ENCODE data around the gene FAM120A.

The FAM120A gene

GRCh38 chr9:93560991-93561390 is 109.5 kb downstream of the FAM120A start:
- Histone ChIP-seq H3K4me1 (ENCODE audit: insufficient read depth, low read length) (peaks cover 1% of the 10 kb centered on the region), H3K9ac (ENCODE audit: low read depth, low read length) (no peak overlapping the region), H3K36me3 (ENCODE audit: insufficient read depth, low read length) (peaks cover 91% of the 10 kb centered on the region), H3K9me3 (ENCODE audit: insufficient read depth, low read depth, low read length) (no peaks in the 10 kb centered on the region), H3K27me3 (ENCODE audit: insufficient read depth, low read length) (no peaks in the 10 kb centered on the region), H3K4me3 (ENCODE audit: low read length) (no peak overlapping the region), H3K27ac (ENCODE audit: low read depth, low read length) (no peak overlapping the region)
- 97% methylated on average over 5 of the region's 5 CpGs for WGBS

GRCh38 chr9:93562157-93562556 is 110.7 kb downstream of the FAM120A start:
- no peaks in the 10 kb centered on the region for H3K9me3 ChIP-seq (ENCODE audit: insufficient read depth, low read depth, low read length)
- no peak overlapping the region for H3K9ac ChIP-seq (ENCODE audit: low read depth, low read length)
- no peaks in the 10 kb centered on the region for H3K27me3 ChIP-seq (ENCODE audit: insufficient read depth, low read length)
- H3K4me3 ChIP-seq (ENCODE audit: low read length), result no peak overlapping the region
- no peak overlapping the region for H3K27ac ChIP-seq (ENCODE audit: low read depth, low read length)
- peaks cover 81% of the 10 kb centered on the region for H3K36me3 ChIP-seq (ENCODE audit: insufficient read depth, low read length)
- 95% methylated on average over 2 of the region's 2 CpGs for WGBS
- peaks cover 7% of the 10 kb centered on the region for H3K4me1 ChIP-seq (ENCODE audit: insufficient read depth, low read length)

- Histone ChIP-seq H3K27me3 (ENCODE audit: insufficient read depth, low read length) (no peaks in the 10 kb centered on the region), H3K9ac (ENCODE audit: low read depth, low read length) (no peak overlapping the region), H3K4me3 (ENCODE audit: low read length) (no peak overlapping the region), H3K27ac (ENCODE audit: low read depth, low read length) (no peak overlapping the region), H3K4me1 (ENCODE audit: insufficient read depth, low read length) (peaks cover 7% of the 10 kb centered on the region), H3K9me3 (ENCODE audit: insufficient read depth, low read depth, low read length) (no peaks in the 10 kb centered on the region), H3K36me3 (ENCODE audit: insufficient read depth, low read length) (peaks cover 52% of the 10 kb centered on the region)
- WGBS, result 92% methylated on average over 2 of the region's 4 CpGs
These were observed 113.6 kb downstream of the FAM120A start for GRCh38 chr9:93565089-93565488.

DNA sequence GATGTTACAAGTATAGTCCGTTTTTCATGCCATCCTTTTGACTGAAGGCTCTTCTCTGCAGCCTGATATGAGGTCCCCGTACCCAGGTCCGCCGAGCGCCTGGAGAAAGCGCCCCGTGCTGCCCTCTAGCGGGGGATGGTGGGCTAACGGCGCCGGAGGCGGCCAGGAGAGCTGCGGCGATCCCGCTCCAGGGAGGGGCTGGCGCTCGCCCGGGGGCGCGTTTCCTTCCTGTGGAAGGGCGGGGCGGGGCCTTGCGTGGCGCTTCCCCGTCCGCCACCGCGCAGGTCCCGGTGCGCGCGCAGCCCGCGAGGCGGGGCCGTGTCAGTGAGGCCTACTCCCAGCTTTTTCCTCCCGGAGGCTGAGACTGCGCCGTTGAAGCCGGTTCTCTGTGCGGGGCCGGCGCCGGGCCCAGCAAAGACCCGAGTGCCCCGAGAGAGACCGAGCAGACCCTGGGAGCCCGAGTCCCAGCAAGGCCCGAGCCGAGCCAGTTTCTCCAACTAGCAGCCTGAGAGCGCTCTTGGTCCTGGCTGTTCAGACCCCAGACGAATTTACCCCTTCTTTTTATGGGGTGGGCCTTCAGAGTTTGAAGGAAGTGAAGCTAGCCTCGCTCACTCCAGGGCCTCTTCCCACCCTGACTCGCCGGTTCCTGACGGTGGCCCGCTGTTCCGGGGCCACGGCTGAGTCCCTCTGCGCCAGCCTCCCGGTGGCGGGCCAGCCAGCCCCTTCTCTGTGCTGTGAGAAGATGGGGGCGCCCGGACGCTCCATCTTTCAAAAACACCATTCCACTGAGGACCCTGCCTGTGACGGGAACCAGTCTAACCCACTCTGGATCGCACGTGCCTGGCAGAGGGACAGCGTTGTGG is 115.2 kb downstream of the FAM120A start:
- H3K27ac ChIP-seq (ENCODE audit: low read depth, low read length), result peak overlapping the region; percentile 85
- no peaks in the 10 kb centered on the region for H3K27me3 ChIP-seq (ENCODE audit: insufficient read depth, low read length)
- H3K36me3 ChIP-seq (ENCODE audit: insufficient read depth, low read length), result peaks cover 36% of the 10 kb centered on the region
- peaks cover 7% of the 10 kb centered on the region for H3K4me1 ChIP-seq (ENCODE audit: insufficient read depth, low read length)
- peak overlapping the region; percentile 77 for H3K9ac ChIP-seq (ENCODE audit: low read depth, low read length)
- H3K4me3 ChIP-seq (ENCODE audit: low read length), result peak overlapping the region; percentile 66
- H3K9me3 ChIP-seq (ENCODE audit: insufficient read depth, low read depth, low read length), result peaks cover 7% of the 10 kb centered on the region; the same call in 1 of the 2 replicates
- WGBS, result 15% methylated on average over 69 of the region's 69 CpGs

DNA sequence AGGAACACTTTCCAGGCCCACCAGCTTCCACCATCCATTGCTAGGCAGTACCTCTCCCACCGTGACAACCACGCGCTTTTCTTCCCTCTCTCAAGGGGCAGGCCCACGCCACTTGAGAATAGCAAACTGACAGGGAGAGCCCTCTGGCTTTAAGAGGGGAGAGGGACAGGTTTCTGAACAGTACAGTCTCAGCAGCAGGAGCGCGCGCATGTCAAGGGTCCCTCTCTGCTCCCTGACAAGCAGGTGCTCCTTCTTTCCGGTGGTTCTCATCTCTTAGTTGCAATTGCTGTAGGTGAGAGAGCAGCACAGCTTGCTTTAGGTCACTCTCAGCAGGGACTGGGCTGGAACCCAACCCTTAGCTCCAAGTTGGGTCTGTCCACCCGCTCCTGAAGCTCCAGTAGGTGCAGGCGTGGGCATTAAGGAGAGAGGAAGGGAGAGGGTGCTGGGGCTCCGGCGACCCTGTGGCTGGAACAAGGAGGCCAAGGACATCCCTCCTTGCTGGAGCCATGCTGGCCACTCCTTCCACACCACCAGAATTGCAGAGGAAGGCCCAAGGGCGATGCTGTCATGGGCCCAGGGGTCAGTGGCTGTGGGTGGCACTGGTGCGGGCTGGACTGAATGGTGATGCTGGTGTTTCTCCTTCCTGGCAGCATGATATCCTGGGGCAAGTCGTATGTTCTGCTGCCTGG is 115.9 kb downstream of the FAM120A start:
- 90% methylated on average over 14 of the region's 15 CpGs for WGBS
- H3K27ac ChIP-seq (ENCODE audit: low read depth, low read length), result peak overlapping the region; percentile 85

DNA sequence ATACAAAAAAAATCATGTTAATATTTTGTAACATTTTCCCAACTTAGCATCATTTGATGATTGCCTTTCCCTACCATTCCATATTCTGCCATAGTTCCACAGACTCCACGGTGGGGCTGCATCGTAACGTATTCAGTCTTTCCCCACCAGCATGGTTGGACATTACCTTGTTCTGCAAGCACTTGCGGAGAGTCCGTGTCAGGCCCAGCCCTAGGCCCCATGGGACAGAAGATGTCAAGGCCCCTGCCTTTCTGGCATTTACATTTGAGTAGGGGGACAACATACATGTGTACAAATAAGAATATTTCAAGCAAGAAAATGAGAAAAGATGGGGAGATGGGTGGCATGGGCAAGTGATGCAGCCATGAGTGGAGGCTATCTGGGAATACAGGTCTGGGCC is 116.7 kb downstream of the FAM120A start:
- Histone ChIP-seq H3K9me3 (ENCODE audit: insufficient read depth, low read depth, low read length) (peaks cover 7% of the 10 kb centered on the region; the same call in 1 of the 2 replicates), H3K27me3 (ENCODE audit: insufficient read depth, low read length) (no peaks in the 10 kb centered on the region), H3K4me1 (ENCODE audit: insufficient read depth, low read length) (peaks cover 7% of the 10 kb centered on the region), H3K9ac (ENCODE audit: low read depth, low read length) (no peak overlapping the region), H3K4me3 (ENCODE audit: low read length) (no peak overlapping the region), H3K36me3 (ENCODE audit: insufficient read depth, low read length) (peaks cover 21% of the 10 kb centered on the region), H3K27ac (ENCODE audit: low read depth, low read length) (no peak overlapping the region)
- WGBS, result 93% methylated on average over 5 of the region's 5 CpGs

More for the DNA sequence above, 115.9 kb downstream of the FAM120A start:
- no peaks in the 10 kb centered on the region for H3K27me3 ChIP-seq (ENCODE audit: insufficient read depth, low read length)
- H3K9me3 ChIP-seq (ENCODE audit: insufficient read depth, low read depth, low read length), result peaks cover 7% of the 10 kb centered on the region; the same call in 1 of the 2 replicates
- H3K4me1 ChIP-seq (ENCODE audit: insufficient read depth, low read length), result peaks cover 7% of the 10 kb centered on the region
- peak overlapping the region; percentile 66 for H3K4me3 ChIP-seq (ENCODE audit: low read length)
- 0 out of 2 replicates have a peak overlapping the region, but pooled peaks have one; percentile 77 for H3K9ac ChIP-seq (ENCODE audit: low read depth, low read length)
- peaks cover 29% of the 10 kb centered on the region for H3K36me3 ChIP-seq (ENCODE audit: insufficient read depth, low read length)

DNA sequence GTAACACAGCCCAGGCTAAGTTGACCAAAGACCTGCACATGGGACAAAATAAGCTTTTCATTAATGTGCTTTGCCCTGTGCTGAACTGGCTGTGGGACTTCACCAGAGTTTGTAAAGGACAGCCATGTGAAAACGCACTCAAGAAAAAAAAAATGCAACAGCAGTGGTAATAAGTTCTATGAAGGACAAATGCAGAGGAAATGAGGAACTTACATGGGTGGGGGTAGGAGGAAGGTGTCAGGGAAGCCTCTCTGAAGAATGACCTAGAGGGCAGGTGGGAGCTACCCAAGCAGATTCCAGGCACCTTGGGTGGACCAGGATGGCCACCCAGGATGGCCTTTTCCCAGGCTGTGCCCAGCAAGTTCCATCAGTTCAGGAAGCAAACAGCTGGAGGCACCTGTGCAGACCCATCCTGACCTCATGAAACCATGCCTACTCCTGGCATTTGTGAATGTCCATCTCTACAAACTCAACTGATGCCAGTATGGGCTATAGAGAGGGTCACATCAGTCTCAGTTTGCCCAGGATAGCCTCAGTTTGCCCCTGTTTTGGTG is 118.2 kb downstream of the FAM120A start:
- no peak overlapping the region for H3K27ac ChIP-seq (ENCODE audit: low read depth, low read length)
- H3K4me3 ChIP-seq (ENCODE audit: low read length), result no peak overlapping the region
- WGBS, result 92% methylated on average over 1 of the region's 1 CpG
- no peak overlapping the region for H3K9ac ChIP-seq (ENCODE audit: low read depth, low read length)
- peaks cover 6% of the 10 kb centered on the region for H3K36me3 ChIP-seq (ENCODE audit: insufficient read depth, low read length)
- peaks cover 10% of the 10 kb centered on the region for H3K4me1 ChIP-seq (ENCODE audit: insufficient read depth, low read length)
- peaks cover 7% of the 10 kb centered on the region; the same call in 1 of the 2 replicates for H3K9me3 ChIP-seq (ENCODE audit: insufficient read depth, low read depth, low read length)
- no peaks in the 10 kb centered on the region for H3K27me3 ChIP-seq (ENCODE audit: insufficient read depth, low read length)

- Histone ChIP-seq H3K9me3 (ENCODE audit: insufficient read depth, low read depth, low read length) (peaks cover 7% of the 10 kb centered on the region; the same call in 1 of the 2 replicates), H3K4me1 (ENCODE audit: insufficient read depth, low read length) (0 out of 2 replicates have a peak, but pooled peaks cover 3% of the 10 kb centered on the region), H3K27ac (ENCODE audit: low read depth, low read length) (no peak overlapping the region), H3K36me3 (ENCODE audit: insufficient read depth, low read length) (no peaks in the 10 kb centered on the region), H3K9ac (ENCODE audit: low read depth, low read length) (no peak overlapping the region), H3K27me3 (ENCODE audit: insufficient read depth, low read length) (peaks cover 11% of the 10 kb centered on the region), H3K4me3 (ENCODE audit: low read length) (no peak overlapping the region)
- 91% methylated on average over 2 of the region's 2 CpGs for WGBS
These were observed 120.7 kb downstream of the FAM120A start for GRCh38 chr9:93572221-93572620.

- no peak overlapping the region for H3K9ac ChIP-seq (ENCODE audit: low read depth, low read length)
- H3K4me1 ChIP-seq (ENCODE audit: insufficient read depth, low read length), result peaks cover 7% of the 10 kb centered on the region; the same call in 1 of the 2 replicates
- no peaks in the 10 kb centered on the region for H3K36me3 ChIP-seq (ENCODE audit: insufficient read depth, low read length)
- WGBS, result 92% methylated on average over 8 of the region's 8 CpGs
- peaks cover 18% of the 10 kb centered on the region for H3K27me3 ChIP-seq (ENCODE audit: insufficient read depth, low read length)
- peaks cover 7% of the 10 kb centered on the region; the same call in 1 of the 2 replicates for H3K9me3 ChIP-seq (ENCODE audit: insufficient read depth, low read depth, low read length)
- H3K27ac ChIP-seq (ENCODE audit: low read depth, low read length), result no peak overlapping the region
- no peak overlapping the region for H3K4me3 ChIP-seq (ENCODE audit: low read length)
These were observed 121.4 kb downstream of the FAM120A start for GRCh38 chr9:93572636-93573515.

DNA sequence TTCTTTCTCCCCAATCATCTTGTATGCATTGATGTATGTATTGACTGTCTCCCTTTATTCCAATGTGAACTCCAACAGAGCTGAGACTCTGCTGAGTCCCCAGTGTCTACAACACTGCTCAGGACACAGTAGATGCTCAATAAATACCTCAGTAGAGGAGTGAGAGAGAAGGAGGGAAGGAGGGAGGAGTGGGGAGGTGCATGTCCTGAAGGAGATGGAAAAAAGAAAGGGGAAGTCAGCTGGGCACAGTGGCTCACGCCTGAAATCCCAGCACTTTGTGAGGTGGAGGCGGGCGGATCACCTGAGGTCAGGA is 122.0 kb downstream of the FAM120A start:
- H3K27me3 ChIP-seq (ENCODE audit: insufficient read depth, low read length), result peaks cover 23% of the 10 kb centered on the region
- WGBS, result 84% methylated on average over 3 of the region's 3 CpGs
- no peaks in the 10 kb centered on the region for H3K36me3 ChIP-seq (ENCODE audit: insufficient read depth, low read length)
- H3K9me3 ChIP-seq (ENCODE audit: insufficient read depth, low read depth, low read length), result peaks cover 7% of the 10 kb centered on the region; the same call in 1 of the 2 replicates
- H3K9ac ChIP-seq (ENCODE audit: low read depth, low read length), result no peak overlapping the region
- H3K27ac ChIP-seq (ENCODE audit: low read depth, low read length), result no peak overlapping the region
- no peak overlapping the region for H3K4me3 ChIP-seq (ENCODE audit: low read length)
- peaks cover 8% of the 10 kb centered on the region; the same call in 1 of the 2 replicates for H3K4me1 ChIP-seq (ENCODE audit: insufficient read depth, low read length)

All from HUES64 (cell line).